IMR-90 (cell line): ENCODE measurements around the gene CFH.

Experiments used
- BHLHE40 ChIP-seq: fragments of 150-350 bp; IDR thresholded peaks from 2 replicates; pipeline ENCODE4 v1.6.1; 2016; ENCODE audit warnings: mild to moderate bottlenecking, low read depth, low read length
- CEBPB ChIP-seq: IDR thresholded peaks from 2 replicates; pipeline ENCODE4 v1.6.1; 2012; ENCODE audit warnings: low read depth, low read length, improper control_type of control experiment
- CHD1 ChIP-seq: IDR thresholded peaks from 2 replicates; pipeline ENCODE4 v1.6.1; 2012; ENCODE audit warnings: low read depth, low read length, improper control_type of control experiment
- FOS ChIP-seq: fragments of 150-350 bp; IDR thresholded peaks from 2 replicates; pipeline ENCODE4 v1.6.1; 2016; ENCODE audit warnings: low read depth, low read length
- MXI1 ChIP-seq: IDR thresholded peaks from 2 replicates; pipeline ENCODE4 v1.6.1; 2012; ENCODE audit warnings: low read depth, mild to moderate bottlenecking, low read length, moderate library complexity, borderline replicate concordance
- NFE2L2 ChIP-seq: fragments of 150-350 bp; IDR thresholded peaks from 2 replicates; pipeline ENCODE4 v1.6.1; 2016; ENCODE audit warnings: low read depth, mild to moderate bottlenecking, low read length
- POLR2A ChIP-seq: IDR thresholded peaks from 2 replicates; pipeline ENCODE4 v1.6.1; 2012; ENCODE audit warnings: mild to moderate bottlenecking, low read depth, low read length
- RAD21 ChIP-seq: IDR thresholded peaks from 2 replicates; pipeline ENCODE4 v1.6.1; 2012; ENCODE audit warnings: low read length, improper control_type of control experiment
- RCOR1 ChIP-seq: IDR thresholded peaks from 2 replicates; pipeline ENCODE4 v1.6.1; 2012; ENCODE audit warnings: mild to moderate bottlenecking, low read length, improper control_type of control experiment; ENCODE audit not compliant: insufficient replicate concordance
- RFX5 ChIP-seq: IDR thresholded peaks from 2 replicates; pipeline ENCODE4 v1.8.0; 2012; ENCODE audit warnings: low read depth, mild to moderate bottlenecking, low read length, moderate library complexity
- SMC3 ChIP-seq: fragments of 150-350 bp; IDR thresholded peaks from 2 replicates; pipeline ENCODE4 v1.6.1; 2016; ENCODE audit warnings: low read depth, mild to moderate bottlenecking, antibody characterized with exemption, low read length, moderate library complexity
- TF ChIP-seq, protein P1 (sequence below): conservative IDR thresholded peaks from 2 replicates; pipeline ENCODE4 v1.5.1; 2012; ENCODE audit warnings: mild to moderate bottlenecking, low read depth, low read length, improper control_type of control experiment

DNA sequence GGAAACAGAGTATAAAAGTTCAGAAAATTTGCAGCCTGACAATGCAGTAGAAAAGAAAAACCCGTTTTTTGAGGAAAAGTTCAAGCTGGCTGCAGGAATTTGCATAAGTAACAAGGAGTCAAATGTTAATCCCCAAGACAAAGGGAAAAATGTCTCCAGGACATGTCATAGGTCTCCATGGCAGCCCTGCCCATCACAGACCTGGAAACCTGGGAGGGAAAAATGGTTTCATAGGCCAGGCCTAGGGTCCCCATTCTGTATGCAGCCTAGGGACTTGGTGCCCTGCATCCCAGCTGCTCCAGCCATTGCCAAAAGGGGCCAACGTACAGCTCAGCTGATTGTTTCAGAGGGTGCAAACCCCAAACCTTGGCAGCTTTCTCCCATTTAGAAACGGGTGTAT, 40.0 kb upstream of the CFH start:
- TF ChIP-seq SMC3, result no peak
- TF ChIP-seq, protein P1, sequence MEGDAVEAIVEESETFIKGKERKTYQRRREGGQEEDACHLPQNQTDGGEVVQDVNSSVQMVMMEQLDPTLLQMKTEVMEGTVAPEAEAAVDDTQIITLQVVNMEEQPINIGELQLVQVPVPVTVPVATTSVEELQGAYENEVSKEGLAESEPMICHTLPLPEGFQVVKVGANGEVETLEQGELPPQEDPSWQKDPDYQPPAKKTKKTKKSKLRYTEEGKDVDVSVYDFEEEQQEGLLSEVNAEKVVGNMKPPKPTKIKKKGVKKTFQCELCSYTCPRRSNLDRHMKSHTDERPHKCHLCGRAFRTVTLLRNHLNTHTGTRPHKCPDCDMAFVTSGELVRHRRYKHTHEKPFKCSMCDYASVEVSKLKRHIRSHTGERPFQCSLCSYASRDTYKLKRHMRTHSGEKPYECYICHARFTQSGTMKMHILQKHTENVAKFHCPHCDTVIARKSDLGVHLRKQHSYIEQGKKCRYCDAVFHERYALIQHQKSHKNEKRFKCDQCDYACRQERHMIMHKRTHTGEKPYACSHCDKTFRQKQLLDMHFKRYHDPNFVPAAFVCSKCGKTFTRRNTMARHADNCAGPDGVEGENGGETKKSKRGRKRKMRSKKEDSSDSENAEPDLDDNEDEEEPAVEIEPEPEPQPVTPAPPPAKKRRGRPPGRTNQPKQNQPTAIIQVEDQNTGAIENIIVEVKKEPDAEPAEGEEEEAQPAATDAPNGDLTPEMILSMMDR, result no peak
- no peak for TF ChIP-seq POLR2A
- TF ChIP-seq FOS, result no peak
- no peak for TF ChIP-seq BHLHE40
- TF ChIP-seq RFX5, result no peak
- TF ChIP-seq NFE2L2, result no peak
- TF ChIP-seq CHD1, result no peak
- TF ChIP-seq CEBPB, result no peak
- no peak for TF ChIP-seq RCOR1
- no peak for TF ChIP-seq RAD21
- no peak for TF ChIP-seq MXI1
